Activated T-cell treated with anti-CD3 and anti-CD28 coated beads, Interleukin-2, amount 50 U/mL, for 1 hour (primary cell): Measurements from ENCODE around the gene NDUFS4.
"Not testable (repeated sequence)": the region's sequence is repeated elsewhere in the genome, so short reads cannot be mapped to it uniquely, and the experiment has no call there.

ENCODE experiments used
- DNase-seq: peaks from one replicate; pipeline ENCODE4 v3.0.0-alpha.2; 2020

Gene NDUFS4

DNA sequence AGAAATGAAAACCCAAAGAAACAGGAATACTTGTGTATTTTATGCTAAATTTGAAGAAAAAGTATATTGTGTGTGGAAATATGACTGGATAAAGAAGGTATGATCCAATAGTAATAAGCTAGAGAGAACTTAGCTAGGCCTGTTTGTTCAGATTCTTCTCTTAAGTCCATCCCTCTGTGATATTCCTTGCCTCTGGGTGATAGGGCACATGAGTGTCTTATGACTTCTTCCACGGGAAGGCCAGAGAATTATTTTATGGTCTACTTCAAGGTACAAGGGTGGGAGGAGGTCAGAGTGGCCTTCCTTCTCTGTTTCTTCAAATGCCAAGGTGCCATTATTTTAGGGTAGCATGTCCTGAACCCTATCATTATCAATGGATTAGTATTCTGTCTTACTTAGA is 113.7 kb downstream of the NDUFS4 start:
- no peak for DNase-seq

DNA sequence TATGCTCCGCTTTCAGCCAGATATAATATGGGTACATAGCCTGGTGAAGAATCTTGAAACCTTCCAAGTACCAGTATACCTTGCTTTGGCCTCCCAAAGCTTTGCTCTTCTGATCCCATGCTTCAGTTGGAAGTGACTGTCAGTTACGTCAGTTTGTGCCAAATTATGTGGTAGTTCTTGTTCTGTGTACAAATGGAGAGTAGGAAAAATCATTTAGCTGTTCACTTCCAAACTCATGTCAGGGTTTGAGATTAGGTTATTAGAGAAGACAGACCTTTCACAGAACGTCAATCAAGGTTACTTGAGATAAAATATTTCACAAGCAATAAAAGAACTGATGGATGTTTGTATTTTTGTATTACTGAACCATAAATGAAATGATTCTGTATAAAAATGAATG is 117.2 kb downstream of the NDUFS4 start:
- DNase-seq: no peak

DNA sequence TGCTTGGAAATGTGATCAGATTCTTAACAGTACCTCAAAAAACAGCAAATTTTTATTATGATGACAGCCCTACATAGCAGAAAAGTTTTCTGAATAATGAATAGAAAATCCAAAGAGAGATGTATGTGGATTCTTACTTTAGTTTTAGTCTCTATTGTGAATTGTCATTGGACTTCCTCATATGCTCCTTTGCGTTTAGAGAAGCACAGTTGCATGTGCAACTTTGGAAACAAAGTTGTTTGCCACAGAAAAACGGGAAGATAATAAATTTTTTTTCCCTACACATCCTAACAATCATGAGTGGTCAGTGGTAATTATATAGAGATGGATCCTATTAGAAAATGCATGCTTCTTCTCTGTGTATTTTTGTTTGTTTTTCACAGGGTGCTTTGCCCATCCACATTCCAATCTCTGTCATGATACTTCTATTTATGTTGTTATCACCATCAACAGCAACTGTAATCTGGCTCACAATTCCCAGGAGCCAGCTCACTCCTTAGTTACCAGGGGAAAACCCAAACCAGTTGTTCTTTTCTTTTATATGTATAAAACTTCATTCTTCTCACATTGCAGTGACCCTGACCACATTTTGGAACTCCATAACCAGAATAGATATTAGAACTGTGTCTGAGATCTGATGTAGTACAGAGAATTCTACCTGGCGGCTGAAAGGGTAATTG is 118.7 kb downstream of the NDUFS4 start:
- DNase-seq: no peak

DNA sequence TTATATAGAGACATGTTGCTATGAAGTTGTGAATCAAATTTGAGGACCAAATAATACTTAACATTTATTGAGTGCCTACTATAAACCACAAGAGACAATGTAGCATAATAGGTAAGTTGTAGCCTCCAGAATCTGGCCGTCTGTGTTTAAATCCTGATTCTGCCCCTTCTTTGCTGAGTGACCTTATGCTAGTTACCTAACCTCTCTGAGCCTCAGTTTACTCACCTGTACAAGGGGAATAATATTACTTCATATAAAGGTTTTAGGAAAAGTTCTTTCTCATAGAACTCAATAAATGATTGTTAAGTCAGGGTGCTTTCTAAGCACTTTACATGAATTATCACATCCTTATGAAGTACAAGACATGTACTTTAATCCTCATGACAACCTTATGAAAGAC is 120.6 kb downstream of the NDUFS4 start:
- no peak for DNase-seq

DNA sequence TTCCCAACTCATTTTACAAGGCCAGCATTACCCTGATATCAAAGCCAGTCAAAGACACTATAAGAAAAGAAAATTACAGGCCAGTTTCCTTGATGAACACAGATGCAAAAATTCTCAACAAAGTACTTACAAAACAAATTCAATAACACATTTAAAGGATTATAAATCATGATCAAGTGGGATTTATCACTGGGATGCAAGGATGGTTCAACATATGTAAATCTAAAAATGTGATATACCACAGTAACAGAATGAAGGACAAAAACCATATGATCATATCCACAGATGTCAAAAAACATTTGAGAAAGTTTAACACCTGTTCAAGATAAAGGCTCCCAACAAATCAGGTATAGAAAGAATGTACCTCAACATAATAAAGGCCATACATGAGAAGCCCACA is 130.6 kb downstream of the NDUFS4 start:
- DNase-seq: no peak

DNA sequence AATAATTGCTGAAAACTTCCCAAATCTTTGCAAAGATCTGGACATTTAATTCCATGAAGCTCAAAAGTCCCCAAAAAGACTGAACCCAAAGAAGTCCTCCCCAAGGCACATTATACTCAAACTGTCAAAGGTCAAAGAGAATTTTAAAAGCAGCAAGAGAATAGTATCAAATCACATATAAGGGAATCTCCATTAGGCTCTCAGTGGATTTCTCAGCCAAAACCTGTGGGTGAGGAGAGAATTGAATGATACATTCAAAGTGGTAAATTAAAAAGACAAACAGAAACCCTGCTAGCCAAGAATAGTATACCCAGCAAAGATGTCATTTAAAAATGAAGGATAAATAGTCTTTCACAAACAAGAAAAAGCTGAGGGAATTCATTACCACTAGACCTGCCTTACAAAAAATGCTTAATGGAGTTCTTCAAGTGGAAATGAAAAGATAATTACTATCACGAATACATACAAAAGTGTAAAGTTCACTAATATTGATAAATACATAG is 134.1 kb downstream of the NDUFS4 start:
- no peak for DNase-seq

DNA sequence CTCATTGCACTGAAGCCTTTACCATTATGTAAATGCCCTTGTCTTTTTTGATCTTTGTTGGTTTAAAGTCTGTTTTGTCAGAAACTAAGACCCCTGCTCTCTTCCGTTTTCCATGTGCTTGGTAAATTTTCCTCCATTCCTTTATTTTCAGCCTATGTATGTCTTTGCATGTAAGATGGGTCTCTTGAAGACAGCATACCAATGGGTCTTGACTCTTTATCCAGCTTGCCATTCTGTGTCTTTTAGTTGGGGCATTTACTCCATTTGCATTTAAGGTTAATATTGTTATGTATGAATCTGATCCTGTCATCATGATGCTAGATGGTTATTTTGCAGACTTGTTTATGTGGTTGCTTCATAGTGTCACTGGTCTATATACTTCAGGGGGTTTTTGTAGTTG is 150.0 kb downstream of the NDUFS4 start:
- not testable (repeated sequence) for DNase-seq

DNA sequence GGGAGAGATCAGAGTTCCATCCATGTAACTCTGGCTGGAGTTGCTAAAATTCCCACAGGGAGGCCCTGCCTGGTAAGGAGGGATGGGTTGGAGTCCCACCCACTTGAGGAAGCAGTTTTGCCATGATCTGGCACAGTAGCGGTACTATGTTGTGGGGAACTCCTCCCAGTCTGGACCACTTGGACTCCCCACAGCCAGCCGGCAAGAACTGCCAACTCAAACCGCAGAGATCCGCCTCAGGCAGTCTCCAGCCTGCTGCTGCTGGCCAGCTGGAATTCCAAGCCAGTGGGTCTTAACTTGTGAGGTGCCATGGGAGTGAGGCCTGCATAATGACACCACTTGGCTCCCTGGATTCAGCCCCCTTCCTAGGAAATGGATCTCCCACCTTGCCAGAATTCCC is 151.9 kb downstream of the NDUFS4 start:
- no peak for DNase-seq

DNA sequence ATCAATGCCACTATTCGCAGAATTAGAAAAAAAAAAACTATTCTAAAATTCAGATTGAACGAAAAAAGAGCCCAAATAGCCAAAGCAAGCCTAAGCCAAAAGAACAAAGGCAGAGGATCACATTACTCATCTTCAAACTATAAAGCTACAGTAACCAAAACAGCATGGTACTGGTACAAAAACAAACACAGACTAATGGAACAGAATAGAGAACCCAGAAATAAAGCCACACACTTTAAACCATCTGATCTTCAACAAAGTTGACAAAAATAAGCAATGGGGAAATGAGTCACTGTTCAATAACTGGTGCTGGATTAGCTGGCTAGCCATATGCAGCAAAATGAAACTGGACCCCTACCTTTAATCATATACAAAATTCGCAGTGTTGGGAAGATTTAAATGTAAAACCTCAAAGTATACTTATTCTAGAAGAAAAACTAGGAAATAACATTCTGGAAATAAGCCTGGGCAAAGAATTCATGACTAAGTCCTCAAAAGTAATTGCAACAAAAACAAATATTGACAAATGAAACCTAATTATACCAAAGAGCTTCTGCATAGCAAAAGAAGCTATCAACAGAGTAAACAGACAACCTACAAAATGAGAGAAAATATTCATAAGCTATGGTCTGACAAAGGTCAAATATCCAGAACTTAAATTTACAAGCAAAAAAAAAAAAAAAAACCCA is 153.7 kb downstream of the NDUFS4 start:
- no peak for DNase-seq

DNA sequence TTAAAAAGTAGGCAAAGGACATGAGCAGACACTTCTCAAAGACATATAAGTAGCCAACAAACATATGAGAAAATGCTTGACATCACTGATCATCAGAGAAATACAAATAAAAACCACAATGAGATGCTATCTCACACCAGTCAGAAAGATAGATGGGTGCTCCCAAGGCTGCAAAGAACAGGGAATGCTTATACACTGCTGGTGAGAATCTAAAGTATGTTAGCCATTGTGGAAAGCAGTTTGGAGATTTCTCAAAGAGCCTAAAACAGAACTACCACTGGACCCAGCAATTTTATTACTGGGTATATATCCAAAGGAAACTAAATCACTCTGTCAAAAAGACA is 154.2 kb downstream of the NDUFS4 start:
- DNase-seq: no peak

DNA sequence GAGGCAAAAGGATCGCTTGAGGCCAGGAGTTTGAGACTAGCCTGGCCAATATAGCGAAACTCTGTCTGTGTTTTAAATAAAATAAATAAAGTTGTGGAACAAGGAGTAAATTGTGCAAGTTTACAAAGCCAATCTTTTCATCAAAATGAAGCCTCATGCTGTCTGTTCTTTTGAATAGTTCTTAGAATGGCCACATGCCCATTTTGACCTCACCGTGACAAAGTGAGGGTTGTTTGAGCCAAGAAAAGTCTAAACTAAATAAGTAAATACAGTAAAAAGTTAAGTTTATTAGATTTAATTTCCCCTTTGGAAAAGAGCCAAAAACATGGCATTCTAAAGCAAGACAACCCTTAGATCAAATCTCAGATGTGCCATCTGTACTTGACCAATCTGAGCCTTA is 165.7 kb downstream of the NDUFS4 start:
- no peak for DNase-seq

DNA sequence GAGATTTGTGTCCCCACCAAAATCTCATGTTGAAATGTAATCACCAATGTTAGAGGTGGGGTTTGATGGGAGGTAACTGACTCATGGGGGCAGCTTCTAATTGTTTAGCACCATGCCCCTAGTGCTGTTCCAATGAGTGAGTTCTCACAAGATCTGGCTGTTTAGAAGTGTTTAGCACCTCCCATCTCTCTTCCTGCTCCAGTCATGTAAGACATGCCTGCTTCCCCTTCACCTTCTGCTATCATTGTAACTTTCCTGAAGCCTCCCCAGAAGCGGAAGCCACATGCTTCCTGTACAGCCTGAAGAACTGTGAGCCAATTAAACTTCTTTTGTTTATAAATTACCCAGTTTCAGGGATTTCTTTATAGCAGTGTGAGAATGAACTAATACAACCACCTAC is 170.5 kb downstream of the NDUFS4 start:
- DNase-seq: no peak
